IMR-90 (cell line): Measurements from ENCODE around the gene MYO1D.

ENCODE experiments used
- BHLHE40 ChIP-seq: fragments of 150-350 bp; IDR thresholded peaks from 2 replicates; pipeline ENCODE4 v1.6.1; 2016; ENCODE audit warnings: mild to moderate bottlenecking, low read depth, low read length
- CEBPB ChIP-seq: IDR thresholded peaks from 2 replicates; pipeline ENCODE4 v1.6.1; 2012; ENCODE audit warnings: low read depth, low read length, improper control_type of control experiment
- FOS ChIP-seq: fragments of 150-350 bp; IDR thresholded peaks from 2 replicates; pipeline ENCODE4 v1.6.1; 2016; ENCODE audit warnings: low read depth, low read length
- MAZ ChIP-seq: IDR thresholded peaks from 2 replicates; pipeline ENCODE4 v1.6.1; 2012; ENCODE audit warnings: low read depth, mild to moderate bottlenecking, low read length, improper control_type of control experiment, moderate library complexity, borderline replicate concordance
- MXI1 ChIP-seq: IDR thresholded peaks from 2 replicates; pipeline ENCODE4 v1.6.1; 2012; ENCODE audit warnings: low read depth, mild to moderate bottlenecking, low read length, moderate library complexity, borderline replicate concordance
- NFE2L2 ChIP-seq: fragments of 150-350 bp; IDR thresholded peaks from 2 replicates; pipeline ENCODE4 v1.6.1; 2016; ENCODE audit warnings: low read depth, mild to moderate bottlenecking, low read length
- POLR2A ChIP-seq: IDR thresholded peaks from 2 replicates; pipeline ENCODE4 v1.6.1; 2012; ENCODE audit warnings: mild to moderate bottlenecking, low read depth, low read length
- RAD21 ChIP-seq: IDR thresholded peaks from 2 replicates; pipeline ENCODE4 v1.6.1; 2012; ENCODE audit warnings: low read length, improper control_type of control experiment
- RFX5 ChIP-seq: IDR thresholded peaks from 2 replicates; pipeline ENCODE4 v1.8.0; 2012; ENCODE audit warnings: low read depth, mild to moderate bottlenecking, low read length, moderate library complexity
- SMC3 ChIP-seq: fragments of 150-350 bp; IDR thresholded peaks from 2 replicates; pipeline ENCODE4 v1.6.1; 2016; ENCODE audit warnings: low read depth, mild to moderate bottlenecking, antibody characterized with exemption, low read length, moderate library complexity
- TF ChIP-seq, protein P1 (sequence below): conservative IDR thresholded peaks from 2 replicates; pipeline ENCODE4 v1.5.1; 2012; ENCODE audit warnings: mild to moderate bottlenecking, low read depth, low read length, improper control_type of control experiment

DNA sequence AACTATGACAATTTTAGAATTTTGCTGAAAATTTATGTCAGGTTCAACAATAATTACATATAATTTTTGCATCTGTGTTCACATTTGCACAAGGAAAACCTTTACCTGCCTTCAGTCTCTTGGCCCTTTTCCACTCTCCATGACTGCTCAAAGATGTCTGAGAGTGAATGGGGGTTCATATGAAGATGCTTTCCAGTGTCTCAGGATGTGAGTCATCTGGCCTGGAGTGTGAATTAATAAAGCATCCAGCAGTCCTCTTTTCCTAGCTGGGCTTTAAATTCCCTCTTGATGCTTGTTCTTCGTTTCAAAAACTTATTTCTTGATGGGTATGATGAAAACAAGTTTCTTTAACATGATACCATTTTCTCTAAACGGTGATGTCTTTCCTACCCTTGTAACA is 290.3 kb downstream of the MYO1D start:
- TF ChIP-seq SMC3 (no peak), CEBPB (no peak), RFX5 (no peak), MXI1 (no peak), POLR2A (no peak), MAZ (no peak), NFE2L2 (no peak), BHLHE40 (no peak), RAD21 (no peak), FOS (no peak)
- TF ChIP-seq, protein P1, sequence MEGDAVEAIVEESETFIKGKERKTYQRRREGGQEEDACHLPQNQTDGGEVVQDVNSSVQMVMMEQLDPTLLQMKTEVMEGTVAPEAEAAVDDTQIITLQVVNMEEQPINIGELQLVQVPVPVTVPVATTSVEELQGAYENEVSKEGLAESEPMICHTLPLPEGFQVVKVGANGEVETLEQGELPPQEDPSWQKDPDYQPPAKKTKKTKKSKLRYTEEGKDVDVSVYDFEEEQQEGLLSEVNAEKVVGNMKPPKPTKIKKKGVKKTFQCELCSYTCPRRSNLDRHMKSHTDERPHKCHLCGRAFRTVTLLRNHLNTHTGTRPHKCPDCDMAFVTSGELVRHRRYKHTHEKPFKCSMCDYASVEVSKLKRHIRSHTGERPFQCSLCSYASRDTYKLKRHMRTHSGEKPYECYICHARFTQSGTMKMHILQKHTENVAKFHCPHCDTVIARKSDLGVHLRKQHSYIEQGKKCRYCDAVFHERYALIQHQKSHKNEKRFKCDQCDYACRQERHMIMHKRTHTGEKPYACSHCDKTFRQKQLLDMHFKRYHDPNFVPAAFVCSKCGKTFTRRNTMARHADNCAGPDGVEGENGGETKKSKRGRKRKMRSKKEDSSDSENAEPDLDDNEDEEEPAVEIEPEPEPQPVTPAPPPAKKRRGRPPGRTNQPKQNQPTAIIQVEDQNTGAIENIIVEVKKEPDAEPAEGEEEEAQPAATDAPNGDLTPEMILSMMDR, result no peak
